K562 (cell line): ENCODE measurements around the gene EPSTI1. TPM values are rescaled to one million over a fixed set of nuclear protein-coding genes. Genes with fewer than 3 reads are reported as not detected.

Source experiments
- CEBPG ChIP-seq, 3 experiments: fragments of 200-800 bp in 1 of 3; sonication (Bioruptor generic) in 1 of 3; sonication (generic) in 1 of 3; formaldehyde crosslinking in 1 of 3; IDR thresholded peaks in 2 of 3; conservative IDR thresholded peaks in 1 of 3; 2 replicates each; pipeline versions ENCODE4 v1.6.1 to v1.8.0; 2016 to 2022; ENCODE audit warnings: missing compliant biosample characterization in 2 of 3, missing genetic modification characterization in 2 of 3, mild to moderate bottlenecking in 1 of 3, missing genetic modification reagents in 1 of 3
- FOXP1 ChIP-seq: sonication (generic); formaldehyde crosslinking; IDR thresholded peaks from 2 replicates; pipeline ENCODE4 v1.8.0; 2022; ENCODE audit warnings: mild to moderate bottlenecking, missing genetic modification reagents
- MCM5 ChIP-seq: fragments of 450-650 bp; IDR thresholded peaks from 2 replicates; pipeline ENCODE4 v1.6.1; 2016; ENCODE audit warnings: low read depth
- NR2C1 ChIP-seq, 2 experiments: fragments of 450-650 bp; IDR thresholded peaks; 2 replicates each; pipeline ENCODE4 v1.6.1; 2017; ENCODE audit warnings: mild to moderate bottlenecking in 2 of 2, antibody characterized with exemption in 1 of 2, inconsistent platforms in 1 of 2, missing compliant biosample characterization in 1 of 2, missing genetic modification characterization in 1 of 2
- POLR2A ChIP-seq: fragments of 450-650 bp; conservative IDR thresholded peaks from 2 replicates; pipeline ENCODE4 v1.6.1; 2016
- ZNF583 ChIP-seq: fragments of 250-450 bp; sonication (Bioruptor Pico); IDR thresholded peaks from 2 replicates; pipeline ENCODE4 v1.4.0; 2020
- polyA plus RNA-seq, 8 experiments: library from polyadenylated mRNA; depleted of rRNA in 4 of 8; stranded (reverse) in 5 of 8; unstranded in 3 of 8; fragments of >200 nt; fragmentation: Nextera tagmentation in 2 of 8; fragmentation: Illumina TruSeq in 1 of 8; extraction: Ambion mirVana in 2 of 8; extraction: Trizol in 1 of 8; gene quantifications; 2 replicates each; pipeline versions ENCODE4 v1.2.1 to v1.2.3, GENCODE V29; 2011 to 2014; ENCODE audit warnings: inconsistent platforms in 1 of 8, missing spikeins in 1 of 8
- total RNA-seq, 7 experiments: library from RNA; depleted of rRNA in 6 of 7; stranded (reverse); fragments of >200 nt in 6 of 7; fragmentation: Illumina TruSeq in 2 of 7; extraction: Trizol in 2 of 7; gene quantifications; 2 replicates each; pipeline versions ENCODE4 v1.2.1 to v1.2.3, GENCODE V29; 2011 to 2021; ENCODE audit warnings: low replicate concordance in 1 of 7
- TF ChIP-seq, protein P1 (sequence below), 2 experiments: fragments of 450-650 bp; IDR thresholded peaks; 2 replicates each; pipeline ENCODE4 v1.6.1; 2018; ENCODE audit warnings: mild to moderate bottlenecking in 2 of 2, low read depth in 1 of 2; ENCODE audit not compliant: partially characterized antibody in 2 of 2
- TF ChIP-seq, protein P2 (sequence below): fragments of 450-650 bp; IDR thresholded peaks from 2 replicates; pipeline ENCODE4 v1.6.1; 2016; ENCODE audit warnings: mild to moderate bottlenecking, moderate library complexity
- TF ChIP-seq, protein P3 (sequence below): sonication (generic); formaldehyde crosslinking; IDR thresholded peaks from 2 replicates; pipeline ENCODE4 v1.8.0; 2022; ENCODE audit warnings: mild to moderate bottlenecking, missing genetic modification reagents, borderline replicate concordance

Gene EPSTI1
- total and polyA plus RNA-seq, 9 of the 15 experiments (the other 6 are each of a cell fraction or from before 2014, with no cell fraction given): 0.18 to 1.0 TPM; not detected in 7

DNA sequence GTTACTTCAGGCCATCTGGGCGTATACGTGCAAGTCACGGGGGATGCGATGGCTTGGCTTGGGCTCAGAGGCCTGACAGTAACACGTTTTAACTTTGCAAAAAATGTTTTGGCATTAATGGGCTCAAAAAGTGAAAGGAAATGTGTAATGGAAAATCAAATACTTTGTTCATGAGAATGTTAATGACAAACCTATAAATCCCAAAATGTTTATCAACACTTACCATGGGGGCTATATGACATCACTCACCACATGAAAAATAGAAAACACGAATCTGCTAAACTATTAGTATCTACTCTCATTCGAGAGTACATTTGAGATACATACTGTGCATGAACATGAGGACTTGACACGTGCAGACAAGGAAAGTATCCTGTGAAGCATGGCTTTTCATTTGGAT lies 119.0 kb downstream of the EPSTI1 start (continued):
- TF ChIP-seq, protein P1, sequence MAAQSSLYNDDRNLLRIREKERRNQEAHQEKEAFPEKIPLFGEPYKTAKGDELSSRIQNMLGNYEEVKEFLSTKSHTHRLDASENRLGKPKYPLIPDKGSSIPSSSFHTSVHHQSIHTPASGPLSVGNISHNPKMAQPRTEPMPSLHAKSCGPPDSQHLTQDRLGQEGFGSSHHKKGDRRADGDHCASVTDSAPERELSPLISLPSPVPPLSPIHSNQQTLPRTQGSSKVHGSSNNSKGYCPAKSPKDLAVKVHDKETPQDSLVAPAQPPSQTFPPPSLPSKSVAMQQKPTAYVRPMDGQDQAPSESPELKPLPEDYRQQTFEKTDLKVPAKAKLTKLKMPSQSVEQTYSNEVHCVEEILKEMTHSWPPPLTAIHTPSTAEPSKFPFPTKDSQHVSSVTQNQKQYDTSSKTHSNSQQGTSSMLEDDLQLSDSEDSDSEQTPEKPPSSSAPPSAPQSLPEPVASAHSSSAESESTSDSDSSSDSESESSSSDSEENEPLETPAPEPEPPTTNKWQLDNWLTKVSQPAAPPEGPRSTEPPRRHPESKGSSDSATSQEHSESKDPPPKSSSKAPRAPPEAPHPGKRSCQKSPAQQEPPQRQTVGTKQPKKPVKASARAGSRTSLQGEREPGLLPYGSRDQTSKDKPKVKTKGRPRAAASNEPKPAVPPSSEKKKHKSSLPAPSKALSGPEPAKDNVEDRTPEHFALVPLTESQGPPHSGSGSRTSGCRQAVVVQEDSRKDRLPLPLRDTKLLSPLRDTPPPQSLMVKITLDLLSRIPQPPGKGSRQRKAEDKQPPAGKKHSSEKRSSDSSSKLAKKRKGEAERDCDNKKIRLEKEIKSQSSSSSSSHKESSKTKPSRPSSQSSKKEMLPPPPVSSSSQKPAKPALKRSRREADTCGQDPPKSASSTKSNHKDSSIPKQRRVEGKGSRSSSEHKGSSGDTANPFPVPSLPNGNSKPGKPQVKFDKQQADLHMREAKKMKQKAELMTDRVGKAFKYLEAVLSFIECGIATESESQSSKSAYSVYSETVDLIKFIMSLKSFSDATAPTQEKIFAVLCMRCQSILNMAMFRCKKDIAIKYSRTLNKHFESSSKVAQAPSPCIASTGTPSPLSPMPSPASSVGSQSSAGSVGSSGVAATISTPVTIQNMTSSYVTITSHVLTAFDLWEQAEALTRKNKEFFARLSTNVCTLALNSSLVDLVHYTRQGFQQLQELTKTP (IDR thresholded peaks at IDR 0.05; ENCODE audit: low read depth in 1 of 2, partially characterized antibody in 2 of 2): no peak
- TF ChIP-seq, protein P2, sequence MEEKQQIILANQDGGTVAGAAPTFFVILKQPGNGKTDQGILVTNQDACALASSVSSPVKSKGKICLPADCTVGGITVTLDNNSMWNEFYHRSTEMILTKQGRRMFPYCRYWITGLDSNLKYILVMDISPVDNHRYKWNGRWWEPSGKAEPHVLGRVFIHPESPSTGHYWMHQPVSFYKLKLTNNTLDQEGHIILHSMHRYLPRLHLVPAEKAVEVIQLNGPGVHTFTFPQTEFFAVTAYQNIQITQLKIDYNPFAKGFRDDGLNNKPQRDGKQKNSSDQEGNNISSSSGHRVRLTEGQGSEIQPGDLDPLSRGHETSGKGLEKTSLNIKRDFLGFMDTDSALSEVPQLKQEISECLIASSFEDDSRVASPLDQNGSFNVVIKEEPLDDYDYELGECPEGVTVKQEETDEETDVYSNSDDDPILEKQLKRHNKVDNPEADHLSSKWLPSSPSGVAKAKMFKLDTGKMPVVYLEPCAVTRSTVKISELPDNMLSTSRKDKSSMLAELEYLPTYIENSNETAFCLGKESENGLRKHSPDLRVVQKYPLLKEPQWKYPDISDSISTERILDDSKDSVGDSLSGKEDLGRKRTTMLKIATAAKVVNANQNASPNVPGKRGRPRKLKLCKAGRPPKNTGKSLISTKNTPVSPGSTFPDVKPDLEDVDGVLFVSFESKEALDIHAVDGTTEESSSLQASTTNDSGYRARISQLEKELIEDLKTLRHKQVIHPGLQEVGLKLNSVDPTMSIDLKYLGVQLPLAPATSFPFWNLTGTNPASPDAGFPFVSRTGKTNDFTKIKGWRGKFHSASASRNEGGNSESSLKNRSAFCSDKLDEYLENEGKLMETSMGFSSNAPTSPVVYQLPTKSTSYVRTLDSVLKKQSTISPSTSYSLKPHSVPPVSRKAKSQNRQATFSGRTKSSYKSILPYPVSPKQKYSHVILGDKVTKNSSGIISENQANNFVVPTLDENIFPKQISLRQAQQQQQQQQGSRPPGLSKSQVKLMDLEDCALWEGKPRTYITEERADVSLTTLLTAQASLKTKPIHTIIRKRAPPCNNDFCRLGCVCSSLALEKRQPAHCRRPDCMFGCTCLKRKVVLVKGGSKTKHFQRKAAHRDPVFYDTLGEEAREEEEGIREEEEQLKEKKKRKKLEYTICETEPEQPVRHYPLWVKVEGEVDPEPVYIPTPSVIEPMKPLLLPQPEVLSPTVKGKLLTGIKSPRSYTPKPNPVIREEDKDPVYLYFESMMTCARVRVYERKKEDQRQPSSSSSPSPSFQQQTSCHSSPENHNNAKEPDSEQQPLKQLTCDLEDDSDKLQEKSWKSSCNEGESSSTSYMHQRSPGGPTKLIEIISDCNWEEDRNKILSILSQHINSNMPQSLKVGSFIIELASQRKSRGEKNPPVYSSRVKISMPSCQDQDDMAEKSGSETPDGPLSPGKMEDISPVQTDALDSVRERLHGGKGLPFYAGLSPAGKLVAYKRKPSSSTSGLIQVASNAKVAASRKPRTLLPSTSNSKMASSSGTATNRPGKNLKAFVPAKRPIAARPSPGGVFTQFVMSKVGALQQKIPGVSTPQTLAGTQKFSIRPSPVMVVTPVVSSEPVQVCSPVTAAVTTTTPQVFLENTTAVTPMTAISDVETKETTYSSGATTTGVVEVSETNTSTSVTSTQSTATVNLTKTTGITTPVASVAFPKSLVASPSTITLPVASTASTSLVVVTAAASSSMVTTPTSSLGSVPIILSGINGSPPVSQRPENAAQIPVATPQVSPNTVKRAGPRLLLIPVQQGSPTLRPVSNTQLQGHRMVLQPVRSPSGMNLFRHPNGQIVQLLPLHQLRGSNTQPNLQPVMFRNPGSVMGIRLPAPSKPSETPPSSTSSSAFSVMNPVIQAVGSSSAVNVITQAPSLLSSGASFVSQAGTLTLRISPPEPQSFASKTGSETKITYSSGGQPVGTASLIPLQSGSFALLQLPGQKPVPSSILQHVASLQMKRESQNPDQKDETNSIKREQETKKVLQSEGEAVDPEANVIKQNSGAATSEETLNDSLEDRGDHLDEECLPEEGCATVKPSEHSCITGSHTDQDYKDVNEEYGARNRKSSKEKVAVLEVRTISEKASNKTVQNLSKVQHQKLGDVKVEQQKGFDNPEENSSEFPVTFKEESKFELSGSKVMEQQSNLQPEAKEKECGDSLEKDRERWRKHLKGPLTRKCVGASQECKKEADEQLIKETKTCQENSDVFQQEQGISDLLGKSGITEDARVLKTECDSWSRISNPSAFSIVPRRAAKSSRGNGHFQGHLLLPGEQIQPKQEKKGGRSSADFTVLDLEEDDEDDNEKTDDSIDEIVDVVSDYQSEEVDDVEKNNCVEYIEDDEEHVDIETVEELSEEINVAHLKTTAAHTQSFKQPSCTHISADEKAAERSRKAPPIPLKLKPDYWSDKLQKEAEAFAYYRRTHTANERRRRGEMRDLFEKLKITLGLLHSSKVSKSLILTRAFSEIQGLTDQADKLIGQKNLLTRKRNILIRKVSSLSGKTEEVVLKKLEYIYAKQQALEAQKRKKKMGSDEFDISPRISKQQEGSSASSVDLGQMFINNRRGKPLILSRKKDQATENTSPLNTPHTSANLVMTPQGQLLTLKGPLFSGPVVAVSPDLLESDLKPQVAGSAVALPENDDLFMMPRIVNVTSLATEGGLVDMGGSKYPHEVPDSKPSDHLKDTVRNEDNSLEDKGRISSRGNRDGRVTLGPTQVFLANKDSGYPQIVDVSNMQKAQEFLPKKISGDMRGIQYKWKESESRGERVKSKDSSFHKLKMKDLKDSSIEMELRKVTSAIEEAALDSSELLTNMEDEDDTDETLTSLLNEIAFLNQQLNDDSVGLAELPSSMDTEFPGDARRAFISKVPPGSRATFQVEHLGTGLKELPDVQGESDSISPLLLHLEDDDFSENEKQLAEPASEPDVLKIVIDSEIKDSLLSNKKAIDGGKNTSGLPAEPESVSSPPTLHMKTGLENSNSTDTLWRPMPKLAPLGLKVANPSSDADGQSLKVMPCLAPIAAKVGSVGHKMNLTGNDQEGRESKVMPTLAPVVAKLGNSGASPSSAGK: no peak
- TF ChIP-seq CEBPG (CRISPR knock-in tag; IDR thresholded peaks at IDR 0.05) (no peak), CEBPG (tag; conservative IDR thresholded peaks at IDR 0.05 in 1 of 2, IDR thresholded peaks at IDR 0.05 in 1 of 2) (no peak), ZNF583 (no peak), POLR2A (no peak), FOXP1 (CRISPR knock-in tag) (no peak), MCM5 (no peak), NR2C1 (IDR thresholded peaks at IDR 0.05) (no peak), NR2C1 (tag; IDR thresholded peaks at IDR 0.05) (no peak)
- TF ChIP-seq, protein P3, sequence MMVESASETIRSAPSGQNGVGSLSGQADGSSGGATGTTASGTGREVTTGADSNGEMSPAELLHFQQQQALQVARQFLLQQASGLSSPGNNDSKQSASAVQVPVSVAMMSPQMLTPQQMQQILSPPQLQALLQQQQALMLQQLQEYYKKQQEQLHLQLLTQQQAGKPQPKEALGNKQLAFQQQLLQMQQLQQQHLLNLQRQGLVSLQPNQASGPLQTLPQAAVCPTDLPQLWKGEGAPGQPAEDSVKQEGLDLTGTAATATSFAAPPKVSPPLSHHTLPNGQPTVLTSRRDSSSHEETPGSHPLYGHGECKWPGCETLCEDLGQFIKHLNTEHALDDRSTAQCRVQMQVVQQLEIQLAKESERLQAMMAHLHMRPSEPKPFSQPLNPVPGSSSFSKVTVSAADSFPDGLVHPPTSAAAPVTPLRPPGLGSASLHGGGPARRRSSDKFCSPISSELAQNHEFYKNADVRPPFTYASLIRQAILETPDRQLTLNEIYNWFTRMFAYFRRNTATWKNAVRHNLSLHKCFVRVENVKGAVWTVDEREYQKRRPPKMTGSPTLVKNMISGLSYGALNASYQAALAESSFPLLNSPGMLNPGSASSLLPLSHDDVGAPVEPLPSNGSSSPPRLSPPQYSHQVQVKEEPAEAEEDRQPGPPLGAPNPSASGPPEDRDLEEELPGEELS (CRISPR knock-in tag): no peak
